Liver (tissue), 9 donors: ENCODE measurements around the gene ZMYND8. TPM values are rescaled to one million over a fixed set of nuclear protein-coding genes. Genes with fewer than 3 reads are reported as not detected.

Experiments used
- DNase-seq: peaks from one replicate; pipeline ENCODE4 v3.0.0-alpha.2; 2017; ENCODE audit warnings: low spot score
- H3K27ac ChIP-seq, 2 donors: one replicate each; pipeline ENCODE4 v1.7.0; 2013; ENCODE audit warnings: inconsistent platforms in 2 of 2, low read length in 2 of 2, control low read depth in 1 of 2, low read depth in 1 of 2, mild to moderate bottlenecking in 1 of 2
- H3K27me3 ChIP-seq, 4 donors: one replicate each; pipeline versions ENCODE4 v1.6.1 to v1.7.0; 2013; ENCODE audit warnings: low read length in 3 of 4, inconsistent platforms in 1 of 4, mild to moderate bottlenecking in 1 of 4, moderate library complexity in 1 of 4; ENCODE audit not compliant: control insufficient read depth in 4 of 4, insufficient read depth in 4 of 4
- H3K36me3 ChIP-seq, 4 donors: one replicate each; pipeline versions ENCODE4 v1.6.1 to v1.7.0; 2013; ENCODE audit warnings: low read length in 3 of 4, mild to moderate bottlenecking in 3 of 4, low read depth in 1 of 4, moderate library complexity in 1 of 4; ENCODE audit not compliant: control insufficient read depth in 4 of 4, insufficient read depth in 3 of 4
- H3K4me1 ChIP-seq, 4 donors: one replicate each; pipeline versions ENCODE4 v1.6.1 to v1.7.0; 2013; ENCODE audit warnings: low read length in 3 of 4, mild to moderate bottlenecking in 3 of 4, moderate library complexity in 1 of 4; ENCODE audit not compliant: control insufficient read depth in 4 of 4, insufficient read depth in 4 of 4
- H3K4me3 ChIP-seq, 3 donors: one replicate each; pipeline versions ENCODE4 v1.6.1 to v1.7.0; 2013; ENCODE audit warnings: low read length in 3 of 3, control low read depth in 1 of 3, low read depth in 1 of 3, mild to moderate bottlenecking in 1 of 3
- H3K9ac ChIP-seq, 2 donors: one replicate each; pipeline ENCODE4 v1.7.0; 2013; ENCODE audit warnings: low read length in 2 of 2, mild to moderate bottlenecking in 2 of 2, moderate library complexity in 2 of 2, control low read depth in 1 of 2, low read depth in 1 of 2
- H3K9me3 ChIP-seq, 4 donors: one replicate each; pipeline versions ENCODE4 v1.6.1 to v1.7.0; 2013; ENCODE audit warnings: low read length in 3 of 4; ENCODE audit not compliant: control insufficient read depth in 4 of 4
- EGR1 ChIP-seq, 2 donors: IDR thresholded peaks; 2 replicates each; pipeline ENCODE4 v1.6.1; 2016 to 2018; ENCODE audit warnings: antibody characterized with exemption in 2 of 2, low read depth in 2 of 2
- FOXA1 ChIP-seq: IDR thresholded peaks from 2 replicates; pipeline ENCODE4 v1.6.1; 2016; ENCODE audit warnings: antibody characterized with exemption
- GABPA ChIP-seq, 2 donors: IDR thresholded peaks in 1 of 2; conservative IDR thresholded peaks in 1 of 2; 2 replicates each; pipeline ENCODE4 v1.6.1; 2016; ENCODE audit warnings: antibody characterized with exemption in 2 of 2, mild to moderate bottlenecking in 1 of 2, moderate library complexity in 1 of 2
- HNF4A ChIP-seq, 2 donors: conservative IDR thresholded peaks; 2 replicates each; pipeline ENCODE4 v1.6.1; 2016; ENCODE audit warnings: antibody characterized with exemption in 2 of 2, mild to moderate bottlenecking in 2 of 2
- JUND ChIP-seq, 2 donors: IDR thresholded peaks; 2 replicates each; pipeline ENCODE4 v1.6.1; 2016; ENCODE audit warnings: antibody characterized with exemption in 2 of 2
- NR2F2 ChIP-seq: IDR thresholded peaks from 2 replicates; pipeline ENCODE4 v1.6.1; 2016; ENCODE audit warnings: antibody characterized with exemption
- RAD21 ChIP-seq, 2 donors: IDR thresholded peaks; 2 replicates each; pipeline ENCODE4 v1.6.1; 2016; ENCODE audit warnings: antibody characterized with exemption in 2 of 2, mild to moderate bottlenecking in 2 of 2
- RXRA ChIP-seq, 2 donors: IDR thresholded peaks; 2 replicates each; pipeline ENCODE4 v1.6.1; 2017 to 2018; ENCODE audit warnings: antibody characterized with exemption in 2 of 2, mild to moderate bottlenecking in 1 of 2
- SP1 ChIP-seq: IDR thresholded peaks from 2 replicates; pipeline ENCODE4 v1.6.1; 2018; ENCODE audit warnings: antibody characterized with exemption, mild to moderate bottlenecking
- TAF1 ChIP-seq: conservative IDR thresholded peaks from 2 replicates; pipeline ENCODE4 v1.6.1; 2016; ENCODE audit warnings: antibody characterized with exemption, mild to moderate bottlenecking
- WGBS: extraction: QIAGEN DNeasy Blood & Tissue Kit; methylation state at CpG from one replicate; pipeline ENCODE4 v1.1.7; 2013; 5-methylcytosine and 5-hydroxymethylcytosine counted together
- polyA plus RNA-seq, 2 donors: library from polyadenylated mRNA; stranded (reverse) in 1 of 2; unstranded in 1 of 2; fragments of 200-250 nt in 1 of 2; fragments of >200 nt in 1 of 2; fragmentation: Nextera tagmentation in 1 of 2; extraction: Ambion mirVana in 1 of 2; gene quantifications; one replicate each; pipeline versions ENCODE4 v1.2.1 to v1.2.3, GENCODE V29; 2013 to 2015
- total RNA-seq, 2 donors: library from RNA; depleted of rRNA; stranded (reverse); fragments of >200 nt; gene quantifications; one replicate each; pipeline ENCODE4 v1.2.3, GENCODE V29; 2014
- TF ChIP-seq, protein P1 (sequence below): IDR thresholded peaks from 2 replicates; pipeline ENCODE4 v1.6.1; 2016; ENCODE audit warnings: antibody characterized with exemption
- TF ChIP-seq, protein P2 (sequence below): IDR thresholded peaks from 2 replicates; pipeline ENCODE4 v1.6.1; 2016; ENCODE audit warnings: antibody characterized with exemption
- TF ChIP-seq, protein P3 (sequence below): IDR thresholded peaks from 2 replicates; pipeline ENCODE4 v1.6.1; 2016; ENCODE audit warnings: antibody characterized with exemption, mild to moderate bottlenecking
- TF ChIP-seq, protein P4 (sequence below): IDR thresholded peaks from 2 replicates; pipeline ENCODE4 v1.6.1; 2016; ENCODE audit warnings: antibody characterized with exemption
- donor health status: healthy.
- donor health status: healthy.
- donor health status: healthy.
- donor health status: healthy.
- donor health status: healthy.

Gene ZMYND8
- total and polyA plus RNA-seq, 4 donors = 3.3 to 23.5 (median 6.8) TPM

DNA sequence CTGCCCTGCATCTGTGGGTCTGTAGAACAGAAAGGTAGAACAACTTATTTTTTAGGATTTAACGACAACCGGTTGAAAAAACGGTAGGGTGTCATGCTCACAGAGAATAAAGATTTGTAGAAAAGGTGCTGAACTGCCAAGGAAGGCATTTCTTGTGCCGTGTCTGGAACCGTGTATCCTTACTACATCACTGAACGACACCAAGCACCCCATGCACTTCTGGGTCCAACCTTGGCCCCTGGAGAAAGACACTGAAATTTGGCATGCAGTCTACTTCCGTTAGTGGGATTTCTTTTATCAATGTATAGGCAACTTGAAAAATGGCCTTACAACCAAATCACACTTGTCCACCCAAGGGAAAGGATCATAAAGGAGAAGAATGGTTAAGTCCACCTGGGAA is 145.5 kb downstream of the ZMYND8 start:
- DNase-seq = no peak
- H3K9me3 ChIP-seq = no peaks in the 10 kb centered on the region
- no peak overlapping the region for H3K9ac ChIP-seq
- H3K27ac ChIP-seq = no peak overlapping the region
- peaks cover 5 to 50% (median 25%) of the 10 kb centered on the region in 4 donors for H3K36me3 ChIP-seq
- TF ChIP-seq RAD21 (IDR thresholded peaks at IDR 0.05) (no peak), EGR1 (IDR thresholded peaks at IDR 0.05; ENCODE audit: low read depth in 2 of 2) (no peak), JUND (IDR thresholded peaks at IDR 0.05) (no peak), HNF4A (conservative IDR thresholded peaks at IDR 0.05) (no peak), TAF1 (no peak)
- TF ChIP-seq, protein P1, sequence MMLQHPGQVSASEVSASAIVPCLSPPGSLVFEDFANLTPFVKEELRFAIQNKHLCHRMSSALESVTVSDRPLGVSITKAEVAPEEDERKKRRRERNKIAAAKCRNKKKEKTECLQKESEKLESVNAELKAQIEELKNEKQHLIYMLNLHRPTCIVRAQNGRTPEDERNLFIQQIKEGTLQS = no peak
- TF ChIP-seq, protein P2, sequence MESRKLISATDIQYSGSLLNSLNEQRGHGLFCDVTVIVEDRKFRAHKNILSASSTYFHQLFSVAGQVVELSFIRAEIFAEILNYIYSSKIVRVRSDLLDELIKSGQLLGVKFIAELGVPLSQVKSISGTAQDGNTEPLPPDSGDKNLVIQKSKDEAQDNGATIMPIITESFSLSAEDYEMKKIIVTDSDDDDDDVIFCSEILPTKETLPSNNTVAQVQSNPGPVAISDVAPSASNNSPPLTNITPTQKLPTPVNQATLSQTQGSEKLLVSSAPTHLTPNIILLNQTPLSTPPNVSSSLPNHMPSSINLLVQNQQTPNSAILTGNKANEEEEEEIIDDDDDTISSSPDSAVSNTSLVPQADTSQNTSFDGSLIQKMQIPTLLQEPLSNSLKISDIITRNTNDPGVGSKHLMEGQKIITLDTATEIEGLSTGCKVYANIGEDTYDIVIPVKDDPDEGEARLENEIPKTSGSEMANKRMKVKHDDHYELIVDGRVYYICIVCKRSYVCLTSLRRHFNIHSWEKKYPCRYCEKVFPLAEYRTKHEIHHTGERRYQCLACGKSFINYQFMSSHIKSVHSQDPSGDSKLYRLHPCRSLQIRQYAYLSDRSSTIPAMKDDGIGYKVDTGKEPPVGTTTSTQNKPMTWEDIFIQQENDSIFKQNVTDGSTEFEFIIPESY = no peak
- TF ChIP-seq, protein P3, sequence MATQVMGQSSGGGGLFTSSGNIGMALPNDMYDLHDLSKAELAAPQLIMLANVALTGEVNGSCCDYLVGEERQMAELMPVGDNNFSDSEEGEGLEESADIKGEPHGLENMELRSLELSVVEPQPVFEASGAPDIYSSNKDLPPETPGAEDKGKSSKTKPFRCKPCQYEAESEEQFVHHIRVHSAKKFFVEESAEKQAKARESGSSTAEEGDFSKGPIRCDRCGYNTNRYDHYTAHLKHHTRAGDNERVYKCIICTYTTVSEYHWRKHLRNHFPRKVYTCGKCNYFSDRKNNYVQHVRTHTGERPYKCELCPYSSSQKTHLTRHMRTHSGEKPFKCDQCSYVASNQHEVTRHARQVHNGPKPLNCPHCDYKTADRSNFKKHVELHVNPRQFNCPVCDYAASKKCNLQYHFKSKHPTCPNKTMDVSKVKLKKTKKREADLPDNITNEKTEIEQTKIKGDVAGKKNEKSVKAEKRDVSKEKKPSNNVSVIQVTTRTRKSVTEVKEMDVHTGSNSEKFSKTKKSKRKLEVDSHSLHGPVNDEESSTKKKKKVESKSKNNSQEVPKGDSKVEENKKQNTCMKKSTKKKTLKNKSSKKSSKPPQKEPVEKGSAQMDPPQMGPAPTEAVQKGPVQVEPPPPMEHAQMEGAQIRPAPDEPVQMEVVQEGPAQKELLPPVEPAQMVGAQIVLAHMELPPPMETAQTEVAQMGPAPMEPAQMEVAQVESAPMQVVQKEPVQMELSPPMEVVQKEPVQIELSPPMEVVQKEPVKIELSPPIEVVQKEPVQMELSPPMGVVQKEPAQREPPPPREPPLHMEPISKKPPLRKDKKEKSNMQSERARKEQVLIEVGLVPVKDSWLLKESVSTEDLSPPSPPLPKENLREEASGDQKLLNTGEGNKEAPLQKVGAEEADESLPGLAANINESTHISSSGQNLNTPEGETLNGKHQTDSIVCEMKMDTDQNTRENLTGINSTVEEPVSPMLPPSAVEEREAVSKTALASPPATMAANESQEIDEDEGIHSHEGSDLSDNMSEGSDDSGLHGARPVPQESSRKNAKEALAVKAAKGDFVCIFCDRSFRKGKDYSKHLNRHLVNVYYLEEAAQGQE = no peak
- H3K27me3 ChIP-seq = no peaks in the 10 kb centered on the region
- no peak overlapping the region for H3K4me3 ChIP-seq
- H3K4me1 ChIP-seq = no peaks in the 10 kb centered on the region
- WGBS = 95% methylated on average over 7 of the region's 7 CpGs

DNA sequence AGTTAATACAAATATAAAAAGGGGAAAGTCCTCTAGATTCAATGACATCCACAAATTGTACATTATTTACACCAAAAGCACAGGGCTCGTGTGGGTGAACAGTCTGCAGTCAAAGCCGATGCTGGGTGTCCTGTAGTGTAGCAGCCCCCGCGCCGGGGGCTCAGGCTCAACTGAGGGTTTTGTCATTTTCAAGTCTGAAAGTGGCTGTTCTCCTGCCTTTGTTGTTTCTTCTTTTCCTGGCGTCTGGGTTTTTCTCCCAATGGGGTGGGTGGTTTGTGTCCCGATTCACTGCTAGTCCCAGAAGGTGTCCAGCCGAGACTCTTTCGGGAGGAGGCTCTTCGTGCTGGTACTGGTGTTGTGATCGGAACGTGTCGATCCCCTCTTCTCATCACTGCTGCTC is 146.0 kb downstream of the ZMYND8 start:
- no peaks in the 10 kb centered on the region for H3K27me3 ChIP-seq
- H3K36me3 ChIP-seq = peaks cover 5 to 50% (median 25%) of the 10 kb centered on the region in 4 donors
- no peak overlapping the region for H3K27ac ChIP-seq
- peaks cover 0 to 3% (median under 1%) of the 10 kb centered on the region in 4 donors for H3K4me1 ChIP-seq
- H3K9me3 ChIP-seq = no peaks in the 10 kb centered on the region
- TF ChIP-seq RAD21 (IDR thresholded peaks at IDR 0.05) (no peak), HNF4A (conservative IDR thresholded peaks at IDR 0.05) (no peak), SP1 (no peak), EGR1 (IDR thresholded peaks at IDR 0.05; ENCODE audit: low read depth in 2 of 2) (no peak)
- TF ChIP-seq, protein P4, sequence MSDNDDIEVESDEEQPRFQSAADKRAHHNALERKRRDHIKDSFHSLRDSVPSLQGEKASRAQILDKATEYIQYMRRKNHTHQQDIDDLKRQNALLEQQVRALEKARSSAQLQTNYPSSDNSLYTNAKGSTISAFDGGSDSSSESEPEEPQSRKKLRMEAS = no peak
- WGBS = 97% methylated on average over 13 of the region's 13 CpGs
- H3K9ac ChIP-seq = no peak overlapping the region
- H3K4me3 ChIP-seq = no peak overlapping the region
- DNase-seq = no peak

DNA sequence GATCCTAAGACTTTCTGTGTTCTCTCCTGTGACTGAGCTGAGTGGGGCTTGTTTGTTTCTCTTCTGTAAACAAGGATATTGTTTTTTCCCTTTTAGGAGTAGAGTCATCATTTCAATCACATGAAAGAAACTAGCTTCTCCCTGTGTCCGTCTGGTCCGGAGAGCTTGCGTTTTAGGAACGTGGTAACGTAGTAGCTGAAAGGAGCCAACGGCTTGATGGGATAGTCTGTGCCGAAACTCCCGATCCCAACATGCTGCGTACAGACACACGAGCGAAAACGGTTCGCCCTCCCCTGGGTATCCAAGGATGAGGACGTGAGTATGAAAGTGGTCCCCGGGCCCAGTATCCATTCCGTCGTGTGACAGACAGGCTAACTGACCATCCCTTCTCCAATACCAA is 146.5 kb downstream of the ZMYND8 start:
- H3K4me3 ChIP-seq = no peak overlapping the region
- H3K9ac ChIP-seq = no peak overlapping the region
- no peak for DNase-seq
- no peaks in the 10 kb centered on the region for H3K27me3 ChIP-seq
- peaks cover 5 to 50% (median 25%) of the 10 kb centered on the region in 4 donors for H3K36me3 ChIP-seq
- H3K27ac ChIP-seq = no peak overlapping the region
- H3K9me3 ChIP-seq = no peaks in the 10 kb centered on the region
- peaks cover 0 to 5% (median 2%) of the 10 kb centered on the region in 4 donors for H3K4me1 ChIP-seq
- WGBS = 96% methylated on average over 17 of the region's 17 CpGs
- TF ChIP-seq, protein P1 = no peak
- TF ChIP-seq, protein P3 = no peak
- TF ChIP-seq RXRA (IDR thresholded peaks at IDR 0.05) = no peak
- TF ChIP-seq JUND (IDR thresholded peaks at IDR 0.05) = no peak
- no peak for TF ChIP-seq NR2F2
- no peak for TF ChIP-seq GABPA (IDR thresholded peaks at IDR 0.05 in 1 of 2, conservative IDR thresholded peaks at IDR 0.05 in 1 of 2)
- TF ChIP-seq FOXA1 = no peak
- TF ChIP-seq, protein P2 = no peak
- TF ChIP-seq HNF4A (conservative IDR thresholded peaks at IDR 0.05) = no peak
- TF ChIP-seq RAD21 (IDR thresholded peaks at IDR 0.05) = no peak
